Heart left ventricle (tissue), 13 donors: ENCODE data around the gene LSM4.
"Not testable (repeated sequence)": the region's sequence is repeated elsewhere in the genome, so short reads cannot be mapped to it uniquely, and the experiment has no call there.

Source experiments
- POLR2A ChIP-seq, 2 donors: fragments of 450-650 bp; IDR thresholded peaks; one replicate each; pipeline ENCODE4 v1.6.1; 2017; ENCODE audit warnings: antibody characterized with exemption in 2 of 2, mild to moderate bottlenecking in 2 of 2, moderate library complexity in 2 of 2
- TF ChIP-seq, protein P1 (sequence below), 12 donors: fragments of 200-600 bp; sonication (generic) in 4 of 12; IDR thresholded peaks; one replicate each; pipeline versions ENCODE4 v1.5.0 to v1.8.0; 2018 to 2022; ENCODE audit warnings: antibody characterized with exemption in 12 of 12, mild to moderate bottlenecking in 5 of 12
- donor health status: ischemic (EF 13 %, LVEDD 7.1; RV severe dilation, severe dysfunction).
- donor health status: DM: no; HTN: yes; CAD: no.
- donor health status: DM: no; HTN: no; CAD: no.
- donor health status: ischemic (EF 25% LVEDD 6.9; RV normal size, moderate dysfunction).
- donor health status: ischemic (EF 25% LVEDD 5.7; RV mildly dilated, moderate dysfunction).
- donor health status: ischemic (EF 35%, LVEDD 5.7; RV mildly dilated, moderate dysfunction).
- donor health status: nonischemic (EF 11% LVEDD 7.7; RV severe dilation, severe dysfunction).
- donor health status: DM: yes; HTN: yes; CAD: no.
- donor health status: PGD.
- donor health status: ischemic (EF 29% LVEDD 5.4; RV normal size, mild dysfunction).
- donor health status: nonischemic (EF 23%, LVEDD 6.1; RV moderate dilation, normal function).

DNA sequence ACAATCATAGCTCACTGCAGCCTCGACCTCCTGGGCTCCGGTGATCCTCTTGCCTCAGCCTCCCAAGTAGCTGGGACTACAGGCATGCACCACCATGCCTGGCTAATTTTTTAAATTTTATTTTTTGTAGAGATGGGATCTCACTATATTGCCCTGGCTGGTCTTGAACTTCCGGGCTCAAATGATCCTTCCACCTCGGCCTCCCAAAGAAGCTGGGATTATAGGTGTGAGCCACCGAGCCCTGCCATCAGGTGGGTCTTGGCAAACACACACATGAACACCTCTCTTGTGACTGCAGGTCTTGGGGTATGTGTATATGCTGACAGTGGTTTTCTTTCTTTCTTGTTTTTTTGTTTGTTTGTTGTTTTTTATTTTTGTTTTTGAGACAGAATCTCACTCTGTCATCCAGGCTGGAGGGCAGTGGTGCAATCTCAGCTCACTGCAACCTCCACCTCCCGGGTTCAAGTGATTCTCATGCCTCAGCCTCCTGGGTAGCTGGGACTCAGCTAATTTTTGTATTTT is 26.0 kb upstream of the LSM4 start:
- TF ChIP-seq, protein P1, sequence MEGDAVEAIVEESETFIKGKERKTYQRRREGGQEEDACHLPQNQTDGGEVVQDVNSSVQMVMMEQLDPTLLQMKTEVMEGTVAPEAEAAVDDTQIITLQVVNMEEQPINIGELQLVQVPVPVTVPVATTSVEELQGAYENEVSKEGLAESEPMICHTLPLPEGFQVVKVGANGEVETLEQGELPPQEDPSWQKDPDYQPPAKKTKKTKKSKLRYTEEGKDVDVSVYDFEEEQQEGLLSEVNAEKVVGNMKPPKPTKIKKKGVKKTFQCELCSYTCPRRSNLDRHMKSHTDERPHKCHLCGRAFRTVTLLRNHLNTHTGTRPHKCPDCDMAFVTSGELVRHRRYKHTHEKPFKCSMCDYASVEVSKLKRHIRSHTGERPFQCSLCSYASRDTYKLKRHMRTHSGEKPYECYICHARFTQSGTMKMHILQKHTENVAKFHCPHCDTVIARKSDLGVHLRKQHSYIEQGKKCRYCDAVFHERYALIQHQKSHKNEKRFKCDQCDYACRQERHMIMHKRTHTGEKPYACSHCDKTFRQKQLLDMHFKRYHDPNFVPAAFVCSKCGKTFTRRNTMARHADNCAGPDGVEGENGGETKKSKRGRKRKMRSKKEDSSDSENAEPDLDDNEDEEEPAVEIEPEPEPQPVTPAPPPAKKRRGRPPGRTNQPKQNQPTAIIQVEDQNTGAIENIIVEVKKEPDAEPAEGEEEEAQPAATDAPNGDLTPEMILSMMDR (IDR thresholded peaks at IDR 0.05), result not testable (repeated sequence)
- TF ChIP-seq POLR2A (IDR thresholded peaks at IDR 0.05), result not testable (repeated sequence)
